Spleen (tissue), 13 donors: ENCODE results near the gene NTSR1. TPM values are rescaled to one million over a fixed set of nuclear protein-coding genes. Genes with fewer than 3 reads are reported as not detected.

Experiments used
- DNase-seq: peaks from one replicate; pipeline ENCODE4 v3.0.0-alpha.2; 2020
- H3K27ac ChIP-seq, 8 donors: fragments of 200-600 bp; sonication (generic) in 7 of 8; 1 replicate in 4 of 8; 2 replicates in 4 of 8; pipeline versions ENCODE4 v1.5.0 to v1.8.0; 2016 to 2021; ENCODE audit warnings: inconsistent platforms in 4 of 8, mild to moderate bottlenecking in 4 of 8, moderate library complexity in 1 of 8
- H3K27me3 ChIP-seq, 7 donors: fragments of 200-600 bp; sonication (generic) in 6 of 7; replicated peaks in 1 of 7; 1 replicate in 4 of 7; 2 replicates in 3 of 7; pipeline versions ENCODE4 v1.5.0 to v1.8.0; 2016 to 2021; ENCODE audit warnings: inconsistent platforms in 3 of 7, mild to moderate bottlenecking in 1 of 7
- H3K36me3 ChIP-seq, 6 donors: fragments of 200-600 bp; sonication (generic) in 5 of 6; 1 replicate in 4 of 6; 2 replicates in 2 of 6; pipeline versions ENCODE4 v1.5.0 to v1.8.0; 2016 to 2021; ENCODE audit warnings: inconsistent platforms in 2 of 6
- H3K4me1 ChIP-seq, 6 donors: fragments of 200-600 bp; sonication (generic) in 5 of 6; 1 replicate in 3 of 6; 2 replicates in 3 of 6; pipeline versions ENCODE4 v1.5.0 to v1.8.0; 2016 to 2021; ENCODE audit warnings: inconsistent platforms in 3 of 6
- H3K4me3 ChIP-seq, 8 donors: fragments of 200-600 bp; sonication (generic) in 7 of 8; 1 replicate in 4 of 8; 2 replicates in 4 of 8; pipeline versions ENCODE4 v1.5.0 to v1.8.0; 2016 to 2021; ENCODE audit warnings: inconsistent platforms in 4 of 8, mild to moderate bottlenecking in 4 of 8, moderate library complexity in 2 of 8
- H3K9me3 ChIP-seq, 8 donors: fragments of 200-600 bp; sonication (generic) in 7 of 8; 1 replicate in 4 of 8; 2 replicates in 4 of 8; pipeline versions ENCODE4 v1.5.0 to v1.8.0; 2016 to 2021; ENCODE audit warnings: inconsistent platforms in 4 of 8
- POLR2A ChIP-seq, 3 donors: fragments of 450-650 bp; IDR thresholded peaks; one replicate each; pipeline ENCODE4 v1.5.1; 2017; ENCODE audit warnings: antibody characterized with exemption in 3 of 3, mild to moderate bottlenecking in 1 of 3
- POLR2AphosphoS5 ChIP-seq, 3 donors: sonication (generic); formaldehyde crosslinking; IDR thresholded peaks; one replicate each; pipeline ENCODE4 v1.5.1; 2017; ENCODE audit warnings: antibody characterized with exemption in 3 of 3
- WGBS, 5 donors: extraction: QIAGEN DNeasy Blood & Tissue Kit in 3 of 5; methylation state at CpG; one replicate each; pipeline versions ENCODE4 v1.1.5 to v1.1.7; 2013 to 2018; 5-methylcytosine and 5-hydroxymethylcytosine counted together
- intact Hi-C: fragments of 100-400 bp; cut with DNase I; formaldehyde crosslinking; loops from one replicate; pipeline ENCODE4 v1.15.0; 2023; ENCODE audit warnings: low total_unique reads
- long read RNA-seq, 2 donors: transcript quantifications; one replicate each; lab custom pipeline, GENCODE V29; 2026
- polyA plus RNA-seq, 3 donors: library from polyadenylated mRNA; stranded (reverse); fragments of 200-250 nt; gene quantifications; one replicate each; pipeline ENCODE4 v1.2.1, GENCODE V29; 2013
- total RNA-seq, 7 donors: library from RNA; depleted of rRNA in 3 of 7; stranded (reverse); fragments of >200 nt in 3 of 7; fragmentation: NEBNext Ultra II Directional in 4 of 7; extraction: Animal tissue kit (Norgen Biotek cat#: 25700) in 4 of 7; gene quantifications; one replicate each; pipeline versions ENCODE4 v1.1.0 to v1.2.1, GENCODE V29; 2016 to 2021
- TF ChIP-seq, protein P1 (sequence below), 11 experiments: fragments of 200-600 bp in 7 of 11; fragments of 450-650 bp in 4 of 11; sonication (generic) in 4 of 11; IDR thresholded peaks in 8 of 11; conservative IDR thresholded peaks in 3 of 11; 1 replicate in 7 of 11; 2 replicates in 4 of 11; pipeline versions ENCODE4 v1.4.0 to v1.8.0; 2016 to 2021; ENCODE audit warnings: antibody characterized with exemption in 11 of 11, inconsistent platforms in 4 of 11, mild to moderate bottlenecking in 1 of 11
- donor health status: healthy with polysubstance abuse.
- donor health status: DM: no; HTN: no; CAD: no; lungs with moderate emphysema.
- donor health status: DM: no; HTN: no; CAD: no.
- donor health status: Bipolar disorder and iron deficiency.
- donor health status: healthy.
- donor health status: DM: no; HTN: no; CAD: no.
- donor health status: DM: yes; HTN: yes; CAD: no.

Gene NTSR1
- total RNA-seq (1 to 10 TPM in 3 of 7 donors, under 1 TPM in 4; 0.51 to 5.7 (median 0.92) TPM), polyA plus RNA-seq (under 1 TPM; 0.14 to 0.30 (median 0.26) TPM)
- long read RNA-seq, donor 1: 0 reads
- long read RNA-seq, donor 2: 0 reads

DNA sequence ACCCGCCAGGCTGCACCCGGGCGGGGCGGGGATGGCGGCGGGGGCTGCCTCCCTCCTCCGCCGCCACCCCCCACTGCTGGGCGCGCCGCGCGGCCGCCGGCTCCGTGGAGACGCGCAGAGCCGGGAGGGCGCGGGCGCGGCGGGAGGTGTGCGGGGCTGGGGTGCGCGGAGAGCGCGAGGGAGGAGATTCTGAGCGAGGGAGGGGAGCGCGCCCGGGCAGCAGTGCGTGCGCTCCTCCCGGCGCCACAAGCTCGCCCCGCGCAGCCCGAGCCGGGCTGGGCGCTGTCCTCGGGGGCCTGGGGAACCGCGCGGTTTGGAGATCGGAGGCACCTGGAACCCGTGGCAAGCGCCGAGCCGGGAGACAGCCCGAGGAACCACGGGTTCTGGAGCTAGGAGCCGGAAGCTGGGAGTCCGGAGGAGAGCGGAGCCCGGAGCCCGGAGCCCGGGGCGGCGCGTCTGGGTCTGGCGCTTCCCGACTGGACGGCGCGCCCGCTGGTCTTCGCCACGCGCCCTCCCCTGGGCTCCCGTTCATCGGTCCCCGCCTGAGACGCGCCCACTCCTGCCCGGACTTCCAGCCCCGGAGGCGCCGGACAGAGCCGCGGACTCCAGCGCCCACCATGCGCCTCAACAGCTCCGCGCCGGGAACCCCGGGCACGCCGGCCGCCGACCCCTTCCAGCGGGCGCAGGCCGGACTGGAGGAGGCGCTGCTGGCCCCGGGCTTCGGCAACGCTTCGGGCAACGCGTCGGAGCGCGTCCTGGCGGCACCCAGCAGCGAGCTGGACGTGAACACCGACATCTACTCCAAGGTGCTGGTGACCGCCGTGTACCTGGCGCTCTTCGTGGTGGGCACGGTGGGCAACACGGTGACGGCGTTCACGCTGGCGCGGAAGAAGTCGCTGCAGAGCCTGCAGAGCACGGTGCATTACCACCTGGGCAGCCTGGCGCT, at the start of gene NTSR1:
NTSR1 (plus strand) TSS at position 246 of the 946 bp plus-strand sequence; CDS start at position 618, 372 bp downstream.
- peaks cover 0 to 82% (median 45%) of the 10 kb centered on the region in 7 donors for H3K27me3 ChIP-seq
- no peaks in the 10 kb centered on the region for H3K9me3 ChIP-seq
- peaks cover 5 to 53% (median 25%) of the 10 kb centered on the region in 6 donors for H3K4me1 ChIP-seq
- no peaks in the 10 kb centered on the region for H3K36me3 ChIP-seq
- peak within 1 kb of the TSS in 2 of 8 donors; percentile 14 to 15 for H3K27ac ChIP-seq
- intact Hi-C loops: no loop called here
- H3K4me3 ChIP-seq: peak within 1 kb of the TSS in 6 of 8 donors; percentile 20 to 63 (median 26)
- TF ChIP-seq, protein P1, sequence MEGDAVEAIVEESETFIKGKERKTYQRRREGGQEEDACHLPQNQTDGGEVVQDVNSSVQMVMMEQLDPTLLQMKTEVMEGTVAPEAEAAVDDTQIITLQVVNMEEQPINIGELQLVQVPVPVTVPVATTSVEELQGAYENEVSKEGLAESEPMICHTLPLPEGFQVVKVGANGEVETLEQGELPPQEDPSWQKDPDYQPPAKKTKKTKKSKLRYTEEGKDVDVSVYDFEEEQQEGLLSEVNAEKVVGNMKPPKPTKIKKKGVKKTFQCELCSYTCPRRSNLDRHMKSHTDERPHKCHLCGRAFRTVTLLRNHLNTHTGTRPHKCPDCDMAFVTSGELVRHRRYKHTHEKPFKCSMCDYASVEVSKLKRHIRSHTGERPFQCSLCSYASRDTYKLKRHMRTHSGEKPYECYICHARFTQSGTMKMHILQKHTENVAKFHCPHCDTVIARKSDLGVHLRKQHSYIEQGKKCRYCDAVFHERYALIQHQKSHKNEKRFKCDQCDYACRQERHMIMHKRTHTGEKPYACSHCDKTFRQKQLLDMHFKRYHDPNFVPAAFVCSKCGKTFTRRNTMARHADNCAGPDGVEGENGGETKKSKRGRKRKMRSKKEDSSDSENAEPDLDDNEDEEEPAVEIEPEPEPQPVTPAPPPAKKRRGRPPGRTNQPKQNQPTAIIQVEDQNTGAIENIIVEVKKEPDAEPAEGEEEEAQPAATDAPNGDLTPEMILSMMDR (IDR thresholded peaks at IDR 0.05 in 8 of 11, conservative IDR thresholded peaks at IDR 0.05 in 3 of 11): no peak
- TF ChIP-seq POLR2A (IDR thresholded peaks at IDR 0.05) (no peak), POLR2AphosphoS5 (IDR thresholded peaks at IDR 0.05) (no peak)
- DNase-seq: no peak
- 5 to 15% (median 14%) methylated on average over 13 to 124 of the region's 124 CpGs for WGBS, 5 donors

DNA sequence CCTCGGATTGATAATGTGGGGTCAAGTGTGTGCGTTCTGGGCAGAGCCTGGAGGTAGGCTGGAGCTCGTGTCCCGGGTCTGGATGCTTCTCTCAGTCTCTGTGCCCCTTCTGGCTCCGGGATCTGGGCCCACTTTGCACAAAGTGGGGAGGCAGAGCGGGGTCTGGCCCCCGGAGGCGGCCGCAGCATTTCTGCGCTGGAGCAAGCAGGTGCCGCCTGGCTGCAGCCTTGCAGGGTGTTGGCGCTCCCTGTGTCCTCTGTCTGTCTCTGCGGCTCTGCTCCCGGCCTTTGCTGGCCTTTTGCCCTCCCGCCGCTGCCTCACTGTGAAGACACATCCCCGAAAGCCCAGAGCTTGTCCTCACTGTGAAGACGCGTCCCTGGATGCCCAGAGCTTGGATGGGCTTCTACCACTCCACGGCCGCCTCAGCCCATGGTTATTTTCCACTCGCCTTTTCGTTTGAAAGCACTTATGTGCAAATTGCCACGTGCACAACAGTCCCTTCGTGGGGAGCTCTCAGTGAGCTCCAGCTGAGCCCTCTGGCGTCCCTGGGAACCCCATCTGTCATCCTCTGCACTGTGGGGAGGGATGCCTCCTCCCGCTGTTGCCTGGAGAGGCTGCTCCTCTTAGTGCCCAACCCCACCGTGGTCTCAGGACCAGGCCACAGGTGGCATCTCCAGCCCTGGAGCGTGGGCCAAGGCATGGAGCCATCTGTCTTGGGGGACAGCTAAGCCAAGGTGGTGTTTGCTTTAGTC, 49.0 kb upstream of the NTSR1 start:
- intact Hi-C loops: no loop called here
- H3K4me3 ChIP-seq: no peak overlapping the region
- no peaks in the 10 kb centered on the region for H3K27me3 ChIP-seq
- TF ChIP-seq, protein P1 (IDR thresholded peaks at IDR 0.05 in 8 of 11, conservative IDR thresholded peaks at IDR 0.05 in 3 of 11): no peak
- TF ChIP-seq POLR2A (IDR thresholded peaks at IDR 0.05) (no peak), POLR2AphosphoS5 (IDR thresholded peaks at IDR 0.05) (no peak)
- H3K9me3 ChIP-seq: no peaks in the 10 kb centered on the region
- WGBS, 5 donors: 92 to 96% (median 93%) methylated on average over 26 to 29 of the region's 29 CpGs
- H3K27ac ChIP-seq: peak overlapping the region in 3 of 8 donors; percentile 36 to 53 (median 48)
- no peak for DNase-seq
- peaks cover 0 to 26% (median 3%) of the 10 kb centered on the region in 6 donors for H3K4me1 ChIP-seq
- H3K36me3 ChIP-seq: peaks cover 0 to 48% (median 0%) of the 10 kb centered on the region in 6 donors

DNA sequence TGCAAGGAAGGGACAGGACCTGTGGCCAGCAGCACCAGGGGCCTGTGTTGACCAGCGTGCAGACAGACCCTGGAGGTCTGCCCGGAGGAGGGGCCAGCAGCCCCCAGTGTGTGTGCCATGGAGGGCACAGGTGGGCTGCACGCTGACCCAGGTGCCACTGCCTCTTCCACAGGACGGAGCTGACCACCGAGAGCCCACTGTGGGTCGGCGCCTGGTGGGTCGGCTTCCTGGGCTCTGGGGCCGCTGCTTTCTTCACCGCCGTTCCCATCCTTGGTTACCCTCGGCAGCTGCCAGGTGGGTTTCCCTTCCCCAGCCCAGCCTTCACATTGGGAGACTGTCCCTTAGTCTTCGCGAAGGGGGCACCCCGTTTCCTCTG, 48.4 kb upstream of the NTSR1 start:
- intact Hi-C loops: no loop called here
- no peak for DNase-seq
- H3K36me3 ChIP-seq: peaks cover 0 to 51% (median 0%) of the 10 kb centered on the region in 6 donors
- H3K9me3 ChIP-seq: no peaks in the 10 kb centered on the region
- H3K4me3 ChIP-seq: no peak overlapping the region
- H3K27me3 ChIP-seq: no peaks in the 10 kb centered on the region
- no peak for TF ChIP-seq POLR2A (IDR thresholded peaks at IDR 0.05)
- TF ChIP-seq POLR2AphosphoS5 (IDR thresholded peaks at IDR 0.05): no peak
- TF ChIP-seq, protein P1 (IDR thresholded peaks at IDR 0.05 in 8 of 11, conservative IDR thresholded peaks at IDR 0.05 in 3 of 11): no peak
- no peak overlapping the region for H3K27ac ChIP-seq
- 91 to 95% (median 92%) methylated on average over 12 to 15 of the region's 15 CpGs for WGBS, 5 donors
- peaks cover 0 to 23% (median 3%) of the 10 kb centered on the region in 6 donors for H3K4me1 ChIP-seq
